AG10803 (cell line): ENCODE measurements around the gene RALGPS2.

Experiments
- DNase-seq: peaks from one replicate; pipeline ENCODE4 v3.0.0; 2010; ENCODE audit warnings: low read depth
- H3K4me3 ChIP-seq: 2 replicates; pipeline ENCODE4 v1.5.1; 2011; ENCODE audit warnings: mild to moderate bottlenecking, low read length, control low read depth
- CTCF ChIP-seq: conservative IDR thresholded peaks from 2 replicates; pipeline ENCODE4 v1.5.1; 2011; ENCODE audit warnings: mild to moderate bottlenecking, low read length, control low read depth, inconsistent platforms

The RALGPS2 gene

GRCh38 chr1:178871551-178872320 is 146.7 kb downstream of the RALGPS2 start:
- no peak for TF ChIP-seq CTCF
- H3K4me3 ChIP-seq = no peak overlapping the region
- DNase-seq = no peak

GRCh38 chr1:178874966-178875365 is 149.9 kb downstream of the RALGPS2 start:
- DNase-seq = no peak

DNA sequence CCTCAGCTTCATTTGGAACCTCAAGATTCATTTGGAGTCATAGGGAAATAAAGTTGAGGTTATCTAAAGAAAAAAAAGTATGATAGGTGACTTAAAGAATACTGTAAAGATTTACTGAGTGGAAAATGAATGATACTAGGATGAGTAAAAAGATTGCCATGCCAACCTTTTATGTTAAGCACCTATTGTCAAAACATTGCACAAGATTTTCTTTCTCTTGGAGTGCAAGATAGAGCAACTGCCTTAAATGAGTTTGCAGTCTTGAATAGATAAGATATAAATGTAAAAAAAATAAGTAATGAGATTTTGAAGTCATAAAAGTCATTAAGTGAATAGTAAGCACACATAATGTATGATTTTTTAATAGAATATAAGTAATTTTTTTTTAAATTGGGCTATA is 150.9 kb downstream of the RALGPS2 start:
- no peak for TF ChIP-seq CTCF
- no peak overlapping the region for H3K4me3 ChIP-seq
- DNase-seq = no peak

More at GRCh38 chr1:178874966-178875365, 149.9 kb downstream of the RALGPS2 start:
- no peak overlapping the region for H3K4me3 ChIP-seq
- no peak for TF ChIP-seq CTCF

DNA sequence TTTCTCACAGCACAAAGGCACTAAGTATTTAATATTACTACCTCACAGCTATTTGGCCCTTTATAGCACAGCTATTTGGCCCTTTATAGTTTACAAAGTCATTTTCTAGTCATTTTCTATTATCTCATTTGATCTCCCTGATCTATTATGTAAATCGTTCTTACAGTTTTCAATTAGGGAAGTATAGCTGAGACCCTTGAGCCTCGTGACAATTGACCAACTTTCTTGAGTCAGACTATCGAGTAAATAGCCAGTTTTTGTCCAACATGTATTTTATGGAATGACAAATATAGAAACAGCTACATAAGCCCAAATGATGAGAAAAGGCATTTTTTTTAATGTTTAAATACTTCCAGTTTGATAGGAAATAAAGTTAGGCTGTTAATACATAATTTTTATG is 152.9 kb downstream of the RALGPS2 start:
- TF ChIP-seq CTCF = no peak
- H3K4me3 ChIP-seq = no peak overlapping the region
- no peak for DNase-seq

DNA sequence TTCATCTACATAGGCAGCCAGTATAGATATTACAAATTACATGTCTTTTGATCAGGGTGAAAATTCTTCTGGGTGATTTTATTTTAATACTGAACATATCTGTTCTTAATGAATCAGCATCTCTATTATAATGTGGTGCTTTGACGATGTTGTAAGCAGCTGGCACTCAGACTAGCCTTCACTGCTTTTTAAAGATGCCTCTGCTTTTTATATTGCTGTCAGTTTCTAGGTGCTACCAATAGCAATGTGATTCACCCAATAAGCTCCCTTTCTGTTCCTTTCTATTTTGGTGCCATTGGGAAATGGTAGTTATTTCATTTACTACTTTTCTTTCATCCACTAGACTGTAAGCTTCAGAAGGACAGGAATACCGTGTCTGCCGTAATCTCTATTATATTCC is 156.9 kb downstream of the RALGPS2 start:
- no peak overlapping the region for H3K4me3 ChIP-seq
- no peak for DNase-seq
- TF ChIP-seq CTCF = no peak

DNA sequence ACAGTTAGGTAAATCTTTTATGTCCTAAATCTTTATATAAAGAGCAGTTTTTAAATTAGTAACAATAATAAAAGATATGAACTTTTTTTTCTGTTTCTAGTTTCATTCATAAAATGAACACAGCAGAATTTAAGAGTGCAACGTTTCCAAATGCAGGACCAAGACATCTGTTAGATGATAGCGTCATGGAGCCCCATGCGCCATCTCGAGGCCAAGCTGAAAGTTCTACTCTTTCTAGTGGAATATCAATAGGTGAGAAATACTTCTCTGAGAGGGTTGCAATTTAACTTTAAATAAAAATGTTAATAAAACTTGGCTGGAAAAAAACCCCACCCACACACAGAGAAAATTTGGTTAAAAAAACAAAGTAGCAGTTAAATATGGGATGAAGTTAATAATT is 160.8 kb downstream of the RALGPS2 start:
- TF ChIP-seq CTCF = no peak
- no peak overlapping the region for H3K4me3 ChIP-seq
- DNase-seq = no peak

GRCh38 chr1:178886551-178886950 is 161.5 kb downstream of the RALGPS2 start:
- TF ChIP-seq CTCF = no peak
- no peak overlapping the region for H3K4me3 ChIP-seq
- DNase-seq = no peak
